Femur (tissue), 1 donor: ENCODE measurements around the gene GGN.
A peak's percentile ranks its signal among the peaks of the same experiment; 100 is the strongest.
"Not testable (repeated sequence)": the region's sequence is repeated elsewhere in the genome, so short reads cannot be mapped to it uniquely, and the experiment has no call there.

Experiments used
- DNase-seq: peaks from one replicate; pipeline ENCODE4 v3.0.0-alpha.2; 2017

The GGN gene

DNA sequence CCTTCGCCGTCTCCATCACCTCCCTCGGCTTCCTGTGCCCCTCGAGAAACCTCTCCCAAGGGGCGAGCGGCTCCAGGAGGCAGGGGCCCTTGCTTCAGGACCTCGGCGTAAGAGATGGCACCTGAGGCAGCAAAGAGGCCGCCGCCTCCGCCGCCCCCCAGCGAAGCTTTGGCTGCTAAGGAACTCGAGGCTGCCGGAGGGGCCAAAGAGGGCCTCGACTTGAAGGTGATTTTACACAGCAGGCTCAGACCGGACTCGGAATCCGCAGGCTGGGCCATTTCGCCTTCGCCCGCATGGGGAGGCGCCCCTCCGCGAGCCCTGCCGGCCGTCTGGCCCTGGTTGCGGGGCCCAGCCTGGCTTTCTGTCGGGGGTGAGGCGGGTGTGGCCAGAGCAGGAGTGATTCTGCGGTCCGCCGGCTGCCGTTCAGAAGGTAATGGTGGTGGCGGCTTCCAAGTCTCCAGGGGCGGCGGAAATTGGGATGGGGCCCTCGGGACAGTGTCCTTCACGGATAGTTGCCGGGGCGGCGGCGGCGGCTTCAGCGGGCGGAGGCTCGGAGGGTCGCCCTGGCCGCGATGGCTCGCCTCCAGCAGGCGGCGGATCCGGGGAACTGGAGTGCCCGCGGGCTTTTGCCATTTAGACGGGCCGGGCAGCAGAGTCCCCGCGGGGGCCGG, 1.4 kb downstream of the GGN start:
- DNase-seq: peak; percentile 52

DNA sequence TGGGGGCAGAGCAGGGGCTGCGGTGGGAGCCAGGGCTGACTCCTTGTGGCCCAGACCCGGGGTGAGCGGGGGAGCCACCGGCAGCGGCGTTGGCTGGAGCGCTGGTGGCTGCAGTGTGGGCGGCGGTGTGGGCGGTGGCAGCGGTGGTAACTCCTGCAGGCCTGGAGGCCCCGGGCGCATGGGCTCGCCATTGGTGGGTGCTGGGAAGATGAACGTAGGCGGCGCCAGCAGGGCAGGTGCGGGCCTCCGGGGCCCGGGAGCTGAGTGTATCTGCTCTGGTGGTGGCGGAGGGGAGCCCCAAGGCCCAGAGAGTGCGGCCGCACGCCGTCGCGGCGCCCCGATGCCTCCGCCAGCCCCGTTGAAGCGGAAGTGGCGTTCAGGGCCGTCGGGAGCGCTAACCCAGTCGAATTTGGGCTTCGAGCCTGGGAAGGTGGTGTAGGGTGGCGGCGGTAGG, 2.0 kb downstream of the GGN start:
- no peak for DNase-seq

DNA sequence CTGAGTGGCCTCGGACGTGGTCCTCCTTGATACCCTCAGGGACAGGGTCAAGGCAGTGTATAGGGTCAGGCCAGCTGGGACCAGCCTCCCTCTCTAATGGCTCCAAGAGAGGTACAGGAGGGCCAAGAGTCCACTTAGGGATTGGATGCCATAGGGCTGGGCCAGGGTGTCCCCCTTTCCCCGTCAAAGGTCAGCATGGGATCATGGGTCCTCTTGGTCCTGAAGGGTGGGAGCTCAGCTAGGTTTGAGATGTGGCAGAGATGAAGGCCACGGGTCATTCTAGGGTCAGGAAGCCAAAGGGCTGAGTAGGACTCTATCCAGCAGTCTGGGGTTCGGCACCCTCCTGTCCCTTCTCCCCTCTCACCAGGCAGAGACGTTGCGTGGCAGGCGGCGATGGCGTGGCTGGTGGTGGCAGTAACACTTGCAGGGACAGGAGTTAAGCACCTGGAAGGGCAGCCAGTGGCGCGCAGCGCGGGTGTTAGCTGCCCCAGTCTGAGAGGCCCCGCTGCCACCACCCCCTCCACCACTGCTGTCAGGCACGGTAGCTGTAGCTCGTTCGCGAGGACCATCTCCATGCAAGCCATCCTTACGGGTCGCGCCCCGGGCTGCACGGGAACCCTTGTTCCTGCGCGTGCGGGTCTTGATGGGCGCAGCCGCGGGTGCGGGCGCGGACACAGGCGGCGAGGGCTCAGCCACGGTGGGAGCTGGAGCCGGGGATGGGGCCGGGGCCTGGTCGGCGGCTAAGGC, 2.6 kb downstream of the GGN start:
- DNase-seq: no peak

DNA sequence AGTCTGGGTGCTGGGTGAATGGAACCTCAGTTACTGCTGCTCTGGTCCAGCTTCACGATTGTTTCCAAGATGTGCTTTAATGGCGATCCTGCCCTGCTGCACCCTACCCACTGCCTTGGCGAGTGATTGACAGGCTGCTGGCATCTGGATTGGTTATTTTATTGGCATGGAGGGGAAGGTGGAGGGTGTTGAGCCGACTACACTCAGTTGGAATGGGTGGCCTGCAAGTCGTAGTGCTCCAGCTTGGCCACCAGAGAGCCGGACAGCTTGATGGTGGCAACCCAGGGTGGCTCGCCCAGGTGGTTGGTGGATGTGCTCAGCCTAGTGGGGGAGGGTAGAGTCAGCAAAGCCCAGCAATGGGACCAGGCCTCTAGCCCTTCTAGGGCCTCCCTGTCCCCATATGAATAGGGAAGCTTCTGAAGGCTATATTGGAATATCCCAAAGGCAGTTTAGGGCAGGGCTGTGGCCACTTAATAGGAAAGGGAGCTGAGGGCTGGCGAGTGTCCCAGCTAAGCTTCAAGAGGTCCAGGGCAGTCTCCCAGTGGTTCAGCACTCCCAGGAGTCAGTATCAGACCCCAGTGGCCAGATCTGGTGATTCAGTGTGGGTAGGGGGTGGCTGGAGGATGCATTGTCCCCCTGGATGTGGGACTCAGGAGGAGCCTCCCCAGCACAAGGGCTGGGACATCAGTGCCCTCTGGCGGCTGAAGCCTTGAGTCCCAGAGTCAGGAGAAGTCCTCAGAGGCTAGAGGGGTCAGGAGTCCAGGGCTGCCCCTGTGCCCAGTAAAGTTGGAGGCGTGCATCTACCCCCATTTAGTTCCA, 3.4 kb downstream of the GGN start:
- DNase-seq: no peak

DNA sequence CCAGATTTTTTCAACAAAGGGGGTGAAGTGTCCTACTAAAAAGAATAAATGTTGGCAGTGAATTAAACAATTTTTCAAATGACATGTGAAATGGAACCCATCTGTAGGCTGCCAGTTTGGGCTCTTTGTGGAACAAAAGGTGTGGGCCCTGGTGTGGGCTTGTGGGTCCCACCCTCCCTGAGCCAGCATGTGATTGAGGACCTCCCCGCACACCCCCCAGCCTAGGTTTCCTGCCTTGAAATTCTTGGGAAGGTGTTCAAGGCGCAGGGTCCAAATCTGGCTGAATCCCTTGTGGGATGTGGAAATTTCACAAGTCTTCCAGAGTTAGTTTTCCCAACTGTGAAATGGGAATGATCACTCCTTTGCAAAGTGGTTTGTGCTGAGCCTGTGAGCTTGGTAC, 4.1 kb downstream of the GGN start:
- DNase-seq: no peak

DNA sequence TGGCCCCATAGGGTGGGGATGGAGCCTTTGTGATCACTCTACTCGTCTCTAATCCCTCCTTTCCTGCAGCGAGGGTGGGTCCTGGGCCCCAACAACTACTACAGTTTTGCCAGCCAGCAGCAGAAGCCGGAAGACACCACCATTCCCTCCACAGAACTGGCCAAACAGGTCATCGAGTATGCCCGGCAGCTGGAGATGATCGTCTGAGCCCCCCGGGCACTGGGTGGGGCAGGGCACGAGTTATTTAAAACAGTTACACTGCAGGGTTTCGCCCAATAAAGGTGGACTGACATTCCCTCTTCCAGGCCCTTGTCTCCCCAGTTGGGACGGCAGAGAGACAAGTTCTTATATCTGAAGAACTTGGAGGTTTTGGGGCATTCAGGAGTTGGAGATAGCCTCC, 4.7 kb downstream of the GGN start:
- DNase-seq: no peak

DNA sequence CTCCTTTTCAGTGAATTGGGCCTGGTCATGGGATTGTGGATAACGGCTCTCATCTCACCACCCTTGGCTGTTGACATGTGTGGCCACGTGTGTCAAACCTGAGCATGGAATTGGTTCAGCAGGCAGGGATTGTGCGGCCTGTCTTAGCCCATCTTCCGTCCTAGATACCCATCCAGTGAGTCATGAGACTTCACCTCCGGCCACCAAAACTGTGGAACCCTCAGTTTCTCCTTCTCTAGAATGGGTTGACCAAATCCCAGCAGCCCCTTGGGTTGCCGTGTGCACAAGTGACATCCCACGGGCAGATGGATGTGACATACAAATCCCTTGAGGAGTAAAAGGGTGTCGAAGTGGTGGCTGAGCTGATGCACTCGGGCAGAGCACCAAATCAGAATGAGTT, 6.7 kb downstream of the GGN start:
- no peak for DNase-seq

DNA sequence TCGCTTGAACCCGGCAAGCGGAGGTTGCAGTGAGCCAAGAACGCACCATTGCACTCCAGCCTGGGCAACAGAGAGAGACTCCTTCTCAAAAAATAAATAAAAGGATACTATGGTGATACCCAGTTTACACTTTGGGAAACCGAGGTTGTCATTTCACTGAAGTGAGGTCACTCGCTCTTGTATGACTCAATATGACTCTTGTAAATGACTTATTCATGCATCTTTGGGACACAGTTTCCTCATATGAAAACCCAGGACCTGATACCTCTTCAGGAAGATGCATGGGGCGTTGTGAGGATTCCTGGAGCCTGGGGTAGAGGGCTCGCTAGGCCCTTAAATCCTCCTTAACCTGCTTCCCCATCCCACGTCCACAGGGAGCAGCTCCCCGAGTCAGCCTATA, 9.0 kb downstream of the GGN start:
- DNase-seq: no peak

DNA sequence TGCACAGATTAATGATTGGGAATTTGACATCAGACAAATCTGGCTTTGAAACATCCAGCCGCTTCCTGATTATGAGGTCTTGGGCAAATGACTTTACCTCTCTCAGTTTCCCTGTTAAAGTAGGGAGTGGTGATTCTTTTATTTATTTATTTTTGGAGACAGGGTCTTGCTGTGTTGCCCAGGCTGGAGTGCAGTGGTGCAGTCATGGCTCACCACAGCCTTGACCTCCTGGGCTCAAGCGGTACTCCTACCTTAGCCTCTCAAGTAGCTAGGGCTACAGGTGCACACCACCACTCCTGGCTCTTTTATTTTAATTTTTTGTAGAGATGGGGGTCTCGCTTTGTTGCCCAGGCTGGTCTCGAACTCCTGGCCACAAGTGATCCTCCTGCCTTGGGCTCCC, 10.8 kb downstream of the GGN start:
- DNase-seq: no peak

DNA sequence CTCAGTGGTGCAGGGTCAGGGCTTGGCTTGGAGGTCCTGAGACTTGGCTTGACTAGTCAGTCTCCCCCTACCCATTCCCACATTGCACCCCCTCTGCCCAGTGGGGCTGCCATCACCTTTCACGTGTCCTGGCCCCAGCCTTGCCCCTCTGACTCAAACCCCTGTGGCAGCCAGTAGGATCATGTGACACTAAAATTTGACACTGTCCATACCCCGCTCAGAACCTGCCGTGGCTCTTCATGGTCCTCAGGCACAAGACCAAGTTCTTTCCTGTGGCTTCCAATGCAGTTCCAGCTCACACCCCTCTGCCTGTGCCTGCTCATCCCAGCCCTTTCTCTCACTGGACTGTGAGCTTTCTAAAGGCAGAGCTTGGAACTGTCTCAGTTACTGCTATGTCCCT, 11.3 kb downstream of the GGN start:
- no peak for DNase-seq

DNA sequence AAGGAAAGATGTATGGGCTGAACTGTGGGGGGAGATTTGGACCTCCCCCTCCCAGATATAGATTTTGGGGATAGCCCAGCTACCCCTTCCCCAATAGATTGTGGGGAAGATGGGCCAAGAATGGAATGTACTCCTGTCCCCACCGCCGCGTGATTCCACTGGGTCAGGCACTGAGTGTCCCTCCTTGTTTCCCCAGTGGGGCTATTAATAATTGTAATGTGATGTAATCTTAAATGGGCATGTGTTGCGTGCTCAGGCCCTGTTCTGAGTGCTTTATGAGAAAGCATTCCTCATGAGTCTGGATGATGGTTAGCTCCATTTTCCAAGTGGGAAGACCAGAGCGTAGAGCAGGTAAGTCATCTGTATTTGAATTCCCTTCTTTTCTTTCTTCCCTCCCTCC, 12.1 kb downstream of the GGN start:
- DNase-seq: no peak

DNA sequence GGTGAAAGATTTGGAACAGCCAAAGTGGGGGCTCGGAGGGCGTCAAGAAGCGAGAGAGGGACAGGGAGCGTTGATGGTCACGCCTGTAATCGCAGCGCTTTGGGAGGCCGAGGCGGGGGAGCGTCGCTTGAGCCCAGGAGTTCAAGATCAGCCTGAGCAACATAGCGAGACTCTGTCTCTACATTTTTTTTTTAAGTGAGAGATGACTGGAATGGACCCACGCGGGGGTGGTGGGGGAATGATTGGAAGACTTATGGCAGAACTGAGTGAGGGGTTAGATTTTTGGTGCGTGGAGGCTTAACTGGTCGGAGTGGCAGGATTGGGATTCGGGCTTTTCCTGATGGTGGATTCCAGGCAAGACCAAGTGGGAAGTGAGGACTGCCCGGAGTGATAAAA, 12.7 kb downstream of the GGN start:
- DNase-seq: no peak

DNA sequence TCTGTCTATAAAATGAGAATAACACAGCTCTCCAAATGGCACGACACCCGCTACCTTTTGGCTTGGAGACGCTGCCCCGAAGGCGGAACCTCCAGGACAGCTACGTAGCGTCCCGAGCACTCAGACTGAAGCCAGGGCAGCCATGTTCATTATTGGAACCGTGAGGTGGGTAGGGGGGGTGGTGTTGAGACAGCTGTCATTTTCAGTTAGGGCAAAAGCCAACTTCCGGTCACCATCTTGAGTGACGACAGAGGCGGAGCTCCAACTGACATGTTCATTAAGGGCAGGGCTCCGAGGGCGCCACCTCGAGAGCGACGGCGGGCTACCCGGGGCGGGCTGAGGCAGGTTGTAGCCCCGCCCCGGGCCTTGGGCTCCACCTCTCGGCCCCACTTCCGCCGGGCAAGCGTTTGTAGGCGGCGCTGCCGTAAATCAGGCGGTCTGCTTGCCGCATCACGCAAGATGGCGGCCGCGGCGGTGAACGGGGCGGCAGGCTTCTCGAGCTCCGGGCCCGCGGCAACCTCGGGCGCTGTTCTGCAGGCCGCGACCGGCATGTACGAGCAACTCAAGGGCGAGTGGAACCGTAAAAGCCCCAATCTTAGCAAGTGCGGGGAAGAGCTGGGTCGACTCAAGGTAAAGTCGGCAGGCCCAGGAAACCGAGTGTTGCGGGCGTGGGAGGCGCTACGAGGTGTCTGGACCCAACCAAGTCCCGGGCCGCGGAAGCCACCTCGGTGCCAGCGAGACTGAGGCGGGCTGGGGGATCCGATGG, 13.3 kb downstream of the GGN start, which contains the start of gene PSMD8:
Gene PSMD8 (plus strand): TSS at position 240 of the 766 bp plus-strand sequence. CDS start 31 bp downstream, at position 271.
- DNase-seq: peak; percentile 99

DNA sequence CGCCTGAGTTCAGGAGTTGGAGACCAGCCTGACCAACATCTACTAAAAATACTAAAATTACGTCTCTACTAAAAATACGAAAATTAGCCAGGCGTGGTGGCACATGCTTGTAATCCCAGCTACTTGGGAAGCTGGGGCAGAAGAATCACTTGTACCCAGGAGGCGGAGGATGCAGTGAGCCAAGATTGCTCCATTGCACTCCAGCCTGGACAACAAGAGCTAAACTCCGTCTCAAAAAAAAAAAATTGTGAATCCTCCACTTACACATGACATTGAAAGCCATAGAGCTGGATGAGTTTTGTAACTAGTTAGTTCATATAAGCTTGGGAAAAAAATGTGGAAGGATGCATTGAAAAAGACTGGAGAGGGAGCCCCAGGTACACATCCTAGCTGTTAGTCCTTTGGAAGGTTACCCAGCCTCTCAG, 13.9 kb downstream of the GGN start:
- no peak for DNase-seq

DNA sequence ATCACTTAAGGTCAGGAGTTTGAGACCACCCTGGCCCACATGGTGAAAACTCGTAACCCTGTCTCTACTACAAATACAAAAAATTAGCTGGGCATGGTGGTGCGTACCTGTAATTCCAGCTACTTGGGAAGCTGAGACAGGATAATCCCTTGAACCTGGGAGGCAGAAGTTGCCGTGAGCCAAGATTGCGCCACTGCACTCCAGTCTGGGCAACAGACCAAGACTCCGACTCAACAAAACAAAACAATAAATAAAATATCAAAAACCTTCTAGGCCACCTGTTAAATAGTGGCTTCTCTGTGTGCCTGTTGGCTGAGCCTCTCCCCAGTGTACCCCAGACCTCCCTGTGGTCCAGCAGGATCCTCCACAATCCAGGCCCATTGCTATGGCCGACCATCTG, 16.8 kb downstream of the GGN start:
- no peak for DNase-seq

DNA sequence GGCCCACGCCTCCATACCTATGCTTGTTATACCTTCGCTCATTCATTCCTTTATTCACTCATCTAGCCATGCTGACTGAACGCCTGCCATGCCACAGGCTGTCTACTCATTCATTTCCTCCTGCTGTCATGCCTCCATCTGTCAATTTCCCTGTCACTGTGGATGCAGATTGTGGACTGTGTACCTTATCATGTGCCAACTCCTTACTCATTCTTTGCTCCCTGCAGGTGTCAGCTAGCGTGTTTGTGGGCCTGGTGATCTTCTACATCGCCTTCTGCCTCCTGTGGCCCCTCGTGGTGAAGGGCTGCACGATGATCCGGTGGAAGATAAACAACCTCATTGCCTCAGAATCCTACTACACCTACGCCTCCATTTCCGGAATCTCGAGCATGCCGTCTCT, 17.5 kb downstream of the GGN start:
- DNase-seq: no peak

DNA sequence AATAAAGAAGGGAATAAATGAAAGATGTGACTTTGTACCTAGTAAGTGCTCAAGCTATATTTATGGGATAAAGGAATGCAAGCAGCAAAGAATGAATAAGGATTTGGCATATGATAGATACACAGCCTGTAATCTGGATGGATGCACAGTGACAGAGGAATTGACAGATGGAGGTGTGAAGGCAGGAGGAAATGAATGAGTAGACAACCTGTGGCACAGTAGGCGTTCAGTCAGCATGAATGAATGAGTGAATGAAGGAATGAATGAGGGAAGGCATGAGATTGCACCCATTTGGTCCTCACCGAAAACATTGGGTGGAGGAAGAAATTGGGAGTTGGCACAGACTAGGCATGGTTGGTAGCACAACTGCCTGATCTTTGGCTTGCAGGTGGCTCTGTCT, 18.2 kb downstream of the GGN start:
- DNase-seq: no peak

DNA sequence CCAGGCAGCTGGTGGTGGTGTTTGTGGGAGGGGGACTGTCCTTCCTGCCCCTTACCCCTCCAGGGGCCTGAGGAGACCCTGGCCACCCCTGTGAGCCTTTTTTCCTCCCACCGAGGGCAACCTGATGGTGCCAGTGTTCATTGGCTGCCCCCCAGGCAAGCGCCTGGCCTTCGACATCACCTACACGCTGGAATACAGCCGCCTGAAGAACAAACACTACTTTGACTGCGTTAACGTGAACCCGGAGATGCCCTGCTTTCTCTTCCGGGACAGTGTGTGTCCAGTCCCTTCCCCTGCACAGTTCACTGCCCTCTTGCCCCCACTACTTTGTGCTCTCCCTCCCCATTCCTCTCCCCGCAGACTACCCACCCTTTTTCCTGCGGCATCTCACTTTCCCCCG, 20.8 kb downstream of the GGN start:
- DNase-seq: no peak

DNA sequence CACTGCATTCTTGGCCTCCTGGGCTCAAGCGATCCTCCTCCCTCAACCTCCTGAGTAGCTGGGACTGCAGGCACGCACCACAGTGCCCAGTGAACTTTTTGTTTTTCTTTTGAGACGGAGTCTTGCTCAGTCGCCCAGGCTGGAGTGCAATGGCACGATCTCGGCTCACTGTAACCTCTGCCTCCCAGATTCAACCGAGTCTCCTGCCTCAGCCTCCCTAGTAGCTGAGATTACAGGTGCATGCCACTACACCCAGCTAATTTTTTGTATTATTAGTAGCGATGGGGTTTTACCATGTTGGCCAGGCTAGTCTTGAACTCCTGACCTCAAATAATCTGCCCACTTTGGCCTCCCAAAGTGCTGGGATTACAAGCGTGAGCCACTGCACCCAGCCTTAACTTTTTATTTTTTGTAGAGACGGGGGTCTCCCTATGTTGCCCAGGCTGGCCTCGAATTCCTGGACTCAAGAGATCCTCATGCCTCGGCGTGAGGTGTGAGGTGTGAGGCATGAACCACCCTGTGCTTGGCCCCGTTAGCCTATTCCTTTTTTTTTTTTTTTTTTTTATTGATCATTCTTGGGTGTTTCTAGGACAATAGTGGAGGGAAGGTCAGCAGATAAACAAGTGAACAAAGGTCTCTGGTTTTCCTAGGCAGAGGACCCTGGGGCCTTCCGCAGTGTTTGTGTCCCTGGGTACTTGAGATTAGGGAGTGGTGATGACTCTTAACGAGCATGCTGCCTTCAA, 24.7 kb downstream of the GGN start:
- DNase-seq: not testable (repeated sequence)

DNA sequence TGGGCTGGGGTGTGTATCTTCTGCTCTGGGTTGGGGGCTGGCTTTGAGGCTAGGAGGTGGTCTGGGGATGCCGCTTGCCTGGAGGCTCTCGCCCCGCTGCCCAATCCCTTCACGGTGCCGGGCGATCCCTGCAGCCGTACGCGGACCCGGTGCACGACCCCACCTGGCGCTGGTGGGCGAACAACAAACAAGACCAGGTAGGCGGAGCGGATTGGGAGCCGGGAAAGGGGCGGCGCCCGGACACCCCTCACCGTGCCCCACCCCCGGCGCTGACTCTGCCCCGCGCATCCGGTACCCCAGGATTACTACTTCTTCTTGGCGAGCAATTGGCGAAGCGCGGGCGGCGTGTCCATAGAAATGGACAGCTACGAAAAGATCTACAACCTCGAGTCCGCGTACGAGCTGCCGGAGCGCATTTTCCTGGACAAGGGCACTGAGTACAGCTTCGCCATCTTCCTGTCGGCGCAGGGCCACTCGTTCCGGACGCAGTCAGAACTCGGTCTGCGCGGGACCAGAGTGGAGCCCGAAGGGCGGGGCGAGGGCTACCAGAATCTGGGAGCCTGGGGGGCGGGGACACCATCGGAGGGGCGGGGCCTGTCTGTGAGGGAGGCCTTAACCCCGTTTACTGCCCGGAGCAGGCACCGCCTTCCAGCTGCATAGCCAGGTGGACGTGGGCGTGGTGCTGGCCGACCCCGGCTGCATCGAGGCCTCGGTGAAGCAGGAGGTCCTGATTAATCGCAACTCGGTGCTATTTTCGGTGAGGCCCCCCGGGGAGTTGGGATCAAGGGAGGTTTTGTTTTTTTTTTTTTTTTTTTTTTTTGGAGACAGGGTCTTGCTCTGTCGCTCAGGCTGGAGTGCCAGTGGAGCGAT, 25.5 kb downstream of the GGN start:
- peak; percentile 70 for DNase-seq

DNA sequence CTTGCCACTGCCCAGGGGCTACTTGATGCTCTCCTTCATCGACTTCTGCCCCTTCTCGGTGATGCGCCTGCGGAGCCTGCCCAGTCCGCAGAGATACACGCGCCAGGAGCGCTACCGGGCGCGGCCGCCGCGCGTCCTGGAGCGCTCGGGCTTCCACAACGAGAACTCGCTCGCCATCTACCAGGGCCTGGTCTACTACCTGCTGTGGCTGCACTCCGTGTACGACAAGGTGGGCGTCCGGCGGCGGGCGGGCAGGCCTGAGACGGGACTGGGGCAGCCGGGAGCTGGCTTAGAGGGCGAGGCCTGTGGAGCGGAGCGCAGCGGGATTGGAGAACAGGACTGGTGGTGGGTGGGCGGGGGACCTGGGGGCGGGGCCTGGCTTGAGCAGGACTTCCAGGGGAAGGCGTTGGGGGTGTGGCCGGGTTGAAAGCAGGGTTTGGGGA, 26.2 kb downstream of the GGN start:
- DNase-seq: peak; percentile 88
